Measurements from ENCODE around the gene KCNJ8.

The KCNJ8 gene

DNA sequence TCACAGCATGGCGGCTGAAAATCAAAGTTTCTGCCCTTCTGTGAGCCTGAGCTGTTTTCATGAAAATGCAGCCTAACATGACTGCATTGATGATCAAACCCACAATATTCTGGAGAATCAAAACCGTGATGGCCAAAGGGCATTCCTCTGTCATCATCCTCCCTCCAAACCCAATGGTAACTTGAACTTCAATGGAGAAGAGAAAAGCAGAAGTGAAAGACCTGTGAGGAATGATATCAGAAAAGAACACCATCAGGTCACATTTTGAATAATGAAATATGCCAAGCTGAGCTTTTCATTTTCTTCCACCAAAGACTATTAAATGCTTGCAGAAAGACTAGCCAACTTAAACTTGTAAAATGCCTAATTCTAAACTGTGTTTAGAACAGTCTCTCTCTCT lies 8.1 kb downstream of the KCNJ8 start:
- H4K20me1 ChIP-seq (ENCODE audit: insufficient read depth, low read length), result no peaks in the 10 kb centered on the region
- H3K79me2 ChIP-seq (ENCODE audit: insufficient read depth, low read length), result no peaks in the 10 kb centered on the region
- no peak for TF ChIP-seq EZH2 (IDR thresholded peaks at IDR 0.05; ENCODE audit: borderline replicate concordance, low read length)
- TF ChIP-seq, protein P1, sequence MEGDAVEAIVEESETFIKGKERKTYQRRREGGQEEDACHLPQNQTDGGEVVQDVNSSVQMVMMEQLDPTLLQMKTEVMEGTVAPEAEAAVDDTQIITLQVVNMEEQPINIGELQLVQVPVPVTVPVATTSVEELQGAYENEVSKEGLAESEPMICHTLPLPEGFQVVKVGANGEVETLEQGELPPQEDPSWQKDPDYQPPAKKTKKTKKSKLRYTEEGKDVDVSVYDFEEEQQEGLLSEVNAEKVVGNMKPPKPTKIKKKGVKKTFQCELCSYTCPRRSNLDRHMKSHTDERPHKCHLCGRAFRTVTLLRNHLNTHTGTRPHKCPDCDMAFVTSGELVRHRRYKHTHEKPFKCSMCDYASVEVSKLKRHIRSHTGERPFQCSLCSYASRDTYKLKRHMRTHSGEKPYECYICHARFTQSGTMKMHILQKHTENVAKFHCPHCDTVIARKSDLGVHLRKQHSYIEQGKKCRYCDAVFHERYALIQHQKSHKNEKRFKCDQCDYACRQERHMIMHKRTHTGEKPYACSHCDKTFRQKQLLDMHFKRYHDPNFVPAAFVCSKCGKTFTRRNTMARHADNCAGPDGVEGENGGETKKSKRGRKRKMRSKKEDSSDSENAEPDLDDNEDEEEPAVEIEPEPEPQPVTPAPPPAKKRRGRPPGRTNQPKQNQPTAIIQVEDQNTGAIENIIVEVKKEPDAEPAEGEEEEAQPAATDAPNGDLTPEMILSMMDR (IDR thresholded peaks at IDR 0.05; ENCODE audit: low read length), result no peak
- no peaks in the 10 kb centered on the region for H3K27me3 ChIP-seq (ENCODE audit: insufficient read depth, low read length)
- H3K9me3 ChIP-seq (ENCODE audit: low read length), result no peaks in the 10 kb centered on the region
- H3K4me3 ChIP-seq (ENCODE audit: low read depth, low read length, poor library complexity, severe bottlenecking), result no peak overlapping the region
- H3K27ac ChIP-seq (ENCODE audit: low read depth, low read length, poor library complexity, severe bottlenecking), result no peak overlapping the region
- no peaks in the 10 kb centered on the region for H3K36me3 ChIP-seq (ENCODE audit: insufficient read depth, low read length)
- H3K4me1 ChIP-seq (ENCODE audit: insufficient read depth, low read length, severe bottlenecking), result no peaks in the 10 kb centered on the region
- no peak overlapping the region for H2AFZ ChIP-seq (ENCODE audit: low read length)
- H3F3A ChIP-seq (ENCODE audit: insufficient read depth, low read length), result no peaks in the 10 kb centered on the region
- no peak overlapping the region for H3K4me2 ChIP-seq (ENCODE audit: low read length)
- no peaks in the 10 kb centered on the region for H3K9me2 ChIP-seq (ENCODE audit: low read depth, low read length)
- H3K9ac ChIP-seq (ENCODE audit: low read length), result no peak overlapping the region

DNA sequence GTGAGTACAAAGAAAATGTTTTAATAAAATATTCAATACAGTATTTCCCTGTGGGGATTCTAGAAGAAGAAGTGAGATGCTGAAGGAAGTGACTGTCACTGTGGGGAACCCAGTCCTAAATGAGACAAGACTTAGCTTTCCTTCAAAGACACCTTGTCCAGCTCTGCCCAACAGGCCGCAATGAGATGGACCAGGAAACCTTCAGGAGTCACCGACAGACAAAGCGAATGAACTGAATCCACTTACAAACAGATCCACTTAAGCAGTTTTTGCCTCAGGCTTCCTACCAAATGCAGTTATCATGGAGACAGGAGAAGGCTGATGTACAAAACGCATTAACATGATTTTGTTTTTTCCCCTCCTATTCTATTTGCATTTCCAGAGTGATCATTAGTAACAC lies 9.6 kb downstream of the KCNJ8 start:
- no peaks in the 10 kb centered on the region for H3F3A ChIP-seq (ENCODE audit: insufficient read depth, low read length)
- H3K27ac ChIP-seq (ENCODE audit: low read depth, low read length, poor library complexity, severe bottlenecking), result no peak overlapping the region
- no peak overlapping the region for H3K9ac ChIP-seq (ENCODE audit: low read length)
- no peak overlapping the region for H2AFZ ChIP-seq (ENCODE audit: low read length)
- H3K79me2 ChIP-seq (ENCODE audit: insufficient read depth, low read length), result no peaks in the 10 kb centered on the region
- H3K4me3 ChIP-seq (ENCODE audit: low read depth, low read length, poor library complexity, severe bottlenecking), result no peak overlapping the region
- H4K20me1 ChIP-seq (ENCODE audit: insufficient read depth, low read length), result no peaks in the 10 kb centered on the region
- no peaks in the 10 kb centered on the region for H3K36me3 ChIP-seq (ENCODE audit: insufficient read depth, low read length)
- H3K4me2 ChIP-seq (ENCODE audit: low read length), result no peak overlapping the region
- no peaks in the 10 kb centered on the region for H3K27me3 ChIP-seq (ENCODE audit: insufficient read depth, low read length)
- no peaks in the 10 kb centered on the region for H3K4me1 ChIP-seq (ENCODE audit: insufficient read depth, low read length, severe bottlenecking)
- TF ChIP-seq, protein P1 (IDR thresholded peaks at IDR 0.05; ENCODE audit: low read length), result no peak
- TF ChIP-seq EZH2 (IDR thresholded peaks at IDR 0.05; ENCODE audit: borderline replicate concordance, low read length), result no peak
- H3K9me3 ChIP-seq (ENCODE audit: low read length), result no peaks in the 10 kb centered on the region
- H3K9me2 ChIP-seq (ENCODE audit: low read depth, low read length), result no peaks in the 10 kb centered on the region

GRCh38 chr12:21764065-21764464 lies 10.4 kb downstream of the KCNJ8 start:
- no peak overlapping the region for H3K27ac ChIP-seq (ENCODE audit: low read depth, low read length, poor library complexity, severe bottlenecking)
- no peaks in the 10 kb centered on the region for H3K9me3 ChIP-seq (ENCODE audit: low read length)
- H3K4me1 ChIP-seq (ENCODE audit: insufficient read depth, low read length, severe bottlenecking), result no peaks in the 10 kb centered on the region
- no peak overlapping the region for H2AFZ ChIP-seq (ENCODE audit: low read length)
- no peaks in the 10 kb centered on the region for H3K27me3 ChIP-seq (ENCODE audit: insufficient read depth, low read length)
- TF ChIP-seq, protein P1 (IDR thresholded peaks at IDR 0.05; ENCODE audit: low read length), result no peak
- TF ChIP-seq EZH2 (IDR thresholded peaks at IDR 0.05; ENCODE audit: borderline replicate concordance, low read length), result no peak
- no peaks in the 10 kb centered on the region for H3F3A ChIP-seq (ENCODE audit: insufficient read depth, low read length)
- H3K36me3 ChIP-seq (ENCODE audit: insufficient read depth, low read length), result no peaks in the 10 kb centered on the region
- H3K79me2 ChIP-seq (ENCODE audit: insufficient read depth, low read length), result no peaks in the 10 kb centered on the region
- no peak overlapping the region for H3K4me2 ChIP-seq (ENCODE audit: low read length)
- H3K9me2 ChIP-seq (ENCODE audit: low read depth, low read length), result no peaks in the 10 kb centered on the region
- no peak overlapping the region for H3K9ac ChIP-seq (ENCODE audit: low read length)
- H4K20me1 ChIP-seq (ENCODE audit: insufficient read depth, low read length), result no peaks in the 10 kb centered on the region
- H3K4me3 ChIP-seq (ENCODE audit: low read depth, low read length, poor library complexity, severe bottlenecking), result no peak overlapping the region

Data from OCI-LY1 (cell line).